Measurements from ENCODE around the gene EMILIN2.
"Not testable (repeated sequence)": the region's sequence is repeated elsewhere in the genome, so short reads cannot be mapped to it uniquely, and the experiment has no call there.

- TF ChIP-seq ATF2 (IDR thresholded peaks at IDR 0.05; ENCODE audit: low read length); CTCF (IDR thresholded peaks at IDR 0.05; ENCODE audit: control extremely low read depth in 1 of 3, insufficient read depth in 1 of 3, low read depth in 1 of 3, low read length in 3 of 3); HDAC2 (IDR thresholded peaks at IDR 0.05; ENCODE audit: borderline replicate concordance in 1 of 2, low read depth in 2 of 2, low read length in 2 of 2); BRCA1 (IDR thresholded peaks at IDR 0.05; ENCODE audit: low read depth, low read length); POLR2A (IDR thresholded peaks at IDR 0.05; ENCODE audit: control extremely low read depth in 1 of 2, low read depth in 2 of 2, low read length in 2 of 2); BACH1 (IDR thresholded peaks at IDR 0.05; ENCODE audit: low read length); POLR2AphosphoS5 (IDR thresholded peaks at IDR 0.05; ENCODE audit: low read depth, low read length); EGR1 (IDR thresholded peaks at IDR 0.05; ENCODE audit: borderline replicate concordance, low read depth, low read length); RBBP5 (IDR thresholded peaks at IDR 0.05; ENCODE audit: borderline replicate concordance, low read depth, low read length); CEBPB (IDR thresholded peaks at IDR 0.05; ENCODE audit: low read depth, low read length); KDM5A (IDR thresholded peaks at IDR 0.05; ENCODE audit: low read length): not testable (repeated sequence)
These were observed 13.6 kb downstream of the EMILIN2 start for GRCh38 chr18:2860397-2860796.
